ENCODE data around the gene MAGEA10. TPM values are rescaled to one million over a fixed set of nuclear protein-coding genes. Genes with fewer than 3 reads are reported as not detected.
A peak's percentile ranks its signal among the peaks of the same experiment; 100 is the strongest.

MAGEA10 gene
- total and polyA plus RNA-seq, 9 of the 15 experiments (the other 6 are each of a cell fraction or from before 2014, with no cell fraction given) = 0.06 to 0.45 (median 0.15) TPM; not detected in 4

DNA sequence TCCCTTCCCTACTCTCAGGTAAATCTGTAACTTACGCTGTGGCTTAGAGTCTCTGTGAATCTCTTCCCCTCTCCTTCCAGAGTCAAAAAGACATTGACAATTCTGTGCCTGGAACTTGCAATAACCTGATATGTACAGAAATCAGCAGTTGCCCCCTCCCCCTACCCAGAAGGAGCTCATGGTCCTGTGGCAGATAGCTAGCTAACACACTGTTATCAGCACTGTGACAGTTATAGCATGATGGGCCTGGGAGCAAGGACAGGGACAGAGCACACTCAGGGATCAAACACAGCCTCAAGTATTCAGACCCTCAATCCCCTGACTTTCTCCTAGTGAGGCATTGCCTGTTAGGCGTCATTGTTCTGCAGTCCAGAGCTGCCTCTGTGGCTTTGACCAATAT is 18.7 kb upstream of the MAGEA10 start (continued):
- TF ChIP-seq ZNF668 (CRISPR knock-in tag; IDR thresholded peaks at IDR 0.05) (no peak), EP400 (IDR thresholded peaks at IDR 0.05) (peak; percentile 39; the same call in 1 of the 2 replicates), KLF1 (tag; IDR thresholded peaks at IDR 0.05) (no peak), MTF1 (CRISPR knock-in tag; IDR thresholded peaks at IDR 0.05; ENCODE audit: borderline replicate concordance) (no peak), MYC (IDR thresholded peaks at IDR 0.05; ENCODE audit: low read depth, low read length) (peak; percentile 48; the same call in 1 of the 2 replicates), MYC (CRISPR knock-in tag; IDR thresholded peaks at IDR 0.05; ENCODE audit: borderline replicate concordance, low read depth) (no peak), CBFA2T3 (IDR thresholded peaks at IDR 0.05) (peak; percentile 90), GABPB1 (CRISPR knock-in tag; IDR thresholded peaks at IDR 0.05) (no peak), XRCC3 (IDR thresholded peaks at IDR 0.05) (no peak), NCOA2 (IDR thresholded peaks at IDR 0.05; ENCODE audit: partially characterized antibody in 2 of 2) (peak in 1 of 2 experiments; percentile 45), SMAD1 (IDR thresholded peaks at IDR 0.05; ENCODE audit: low read depth, low read length, partially characterized antibody) (no peak), MEF2D (tag; conservative IDR thresholded peaks at IDR 0.05; ENCODE audit: low read depth) (0 out of 2 replicates have a peak, but pooled peaks have one; percentile 41), ELF4 (CRISPR knock-in tag; IDR thresholded peaks at IDR 0.05) (no peak), SMARCA4 (IDR thresholded peaks at IDR 0.05) (peak; percentile 75), CC2D1A (IDR thresholded peaks at IDR 0.05) (no peak), JUND (IDR thresholded peaks at IDR 0.05; ENCODE audit: borderline replicate concordance, low read depth, low read length) (0 out of 2 replicates have a peak, but pooled peaks have one; percentile 18), JUND (tag; IDR thresholded peaks at IDR 0.05; ENCODE audit: borderline replicate concordance, low read depth, low read length) (peak; percentile 39; the same call in 1 of the 3 replicates), HMG20A (CRISPR knock-in tag; conservative IDR thresholded peaks at IDR 0.05) (no peak), SETDB1 (IDR thresholded peaks at IDR 0.05; ENCODE audit: low read length) (no peak)
- TF ChIP-seq, protein P1, sequence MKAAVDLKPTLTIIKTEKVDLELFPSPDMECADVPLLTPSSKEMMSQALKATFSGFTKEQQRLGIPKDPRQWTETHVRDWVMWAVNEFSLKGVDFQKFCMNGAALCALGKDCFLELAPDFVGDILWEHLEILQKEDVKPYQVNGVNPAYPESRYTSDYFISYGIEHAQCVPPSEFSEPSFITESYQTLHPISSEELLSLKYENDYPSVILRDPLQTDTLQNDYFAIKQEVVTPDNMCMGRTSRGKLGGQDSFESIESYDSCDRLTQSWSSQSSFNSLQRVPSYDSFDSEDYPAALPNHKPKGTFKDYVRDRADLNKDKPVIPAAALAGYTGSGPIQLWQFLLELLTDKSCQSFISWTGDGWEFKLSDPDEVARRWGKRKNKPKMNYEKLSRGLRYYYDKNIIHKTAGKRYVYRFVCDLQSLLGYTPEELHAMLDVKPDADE (conservative IDR thresholded peaks at IDR 0.05; ENCODE audit: control insufficient read depth, low read depth, low read length) = no peak
- TF ChIP-seq, protein P2, sequence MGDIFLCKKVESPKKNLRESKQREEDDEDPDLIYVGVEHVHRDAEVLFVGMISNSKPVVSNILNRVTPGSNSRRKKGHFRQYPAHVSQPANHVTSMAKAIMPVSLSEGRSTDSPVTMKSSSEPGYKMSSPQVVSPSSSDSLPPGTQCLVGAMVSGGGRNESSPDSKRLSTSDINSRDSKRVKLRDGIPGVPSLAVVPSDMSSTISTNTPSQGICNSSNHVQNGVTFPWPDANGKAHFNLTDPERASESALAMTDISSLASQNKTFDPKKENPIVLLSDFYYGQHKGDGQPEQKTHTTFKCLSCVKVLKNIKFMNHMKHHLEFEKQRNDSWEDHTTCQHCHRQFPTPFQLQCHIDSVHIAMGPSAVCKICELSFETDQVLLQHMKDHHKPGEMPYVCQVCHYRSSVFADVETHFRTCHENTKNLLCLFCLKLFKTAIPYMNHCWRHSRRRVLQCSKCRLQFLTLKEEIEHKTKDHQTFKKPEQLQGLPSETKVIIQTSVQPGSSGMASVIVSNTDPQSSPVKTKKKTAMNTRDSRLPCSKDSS (IDR thresholded peaks at IDR 0.05; ENCODE audit: low read depth, partially characterized antibody) = no peak
- TF ChIP-seq, protein P3, sequence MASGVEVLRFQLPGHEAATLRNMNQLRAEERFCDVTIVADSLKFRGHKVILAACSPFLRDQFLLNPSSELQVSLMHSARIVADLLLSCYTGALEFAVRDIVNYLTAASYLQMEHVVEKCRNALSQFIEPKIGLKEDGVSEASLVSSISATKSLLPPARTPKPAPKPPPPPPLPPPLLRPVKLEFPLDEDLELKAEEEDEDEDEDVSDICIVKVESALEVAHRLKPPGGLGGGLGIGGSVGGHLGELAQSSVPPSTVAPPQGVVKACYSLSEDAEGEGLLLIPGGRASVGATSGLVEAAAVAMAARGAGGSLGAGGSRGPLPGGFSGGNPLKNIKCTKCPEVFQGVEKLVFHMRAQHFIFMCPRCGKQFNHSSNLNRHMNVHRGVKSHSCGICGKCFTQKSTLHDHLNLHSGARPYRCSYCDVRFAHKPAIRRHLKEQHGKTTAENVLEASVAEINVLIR (CRISPR knock-in tag; IDR thresholded peaks at IDR 0.05) = no peak
- TF ChIP-seq, protein P4, sequence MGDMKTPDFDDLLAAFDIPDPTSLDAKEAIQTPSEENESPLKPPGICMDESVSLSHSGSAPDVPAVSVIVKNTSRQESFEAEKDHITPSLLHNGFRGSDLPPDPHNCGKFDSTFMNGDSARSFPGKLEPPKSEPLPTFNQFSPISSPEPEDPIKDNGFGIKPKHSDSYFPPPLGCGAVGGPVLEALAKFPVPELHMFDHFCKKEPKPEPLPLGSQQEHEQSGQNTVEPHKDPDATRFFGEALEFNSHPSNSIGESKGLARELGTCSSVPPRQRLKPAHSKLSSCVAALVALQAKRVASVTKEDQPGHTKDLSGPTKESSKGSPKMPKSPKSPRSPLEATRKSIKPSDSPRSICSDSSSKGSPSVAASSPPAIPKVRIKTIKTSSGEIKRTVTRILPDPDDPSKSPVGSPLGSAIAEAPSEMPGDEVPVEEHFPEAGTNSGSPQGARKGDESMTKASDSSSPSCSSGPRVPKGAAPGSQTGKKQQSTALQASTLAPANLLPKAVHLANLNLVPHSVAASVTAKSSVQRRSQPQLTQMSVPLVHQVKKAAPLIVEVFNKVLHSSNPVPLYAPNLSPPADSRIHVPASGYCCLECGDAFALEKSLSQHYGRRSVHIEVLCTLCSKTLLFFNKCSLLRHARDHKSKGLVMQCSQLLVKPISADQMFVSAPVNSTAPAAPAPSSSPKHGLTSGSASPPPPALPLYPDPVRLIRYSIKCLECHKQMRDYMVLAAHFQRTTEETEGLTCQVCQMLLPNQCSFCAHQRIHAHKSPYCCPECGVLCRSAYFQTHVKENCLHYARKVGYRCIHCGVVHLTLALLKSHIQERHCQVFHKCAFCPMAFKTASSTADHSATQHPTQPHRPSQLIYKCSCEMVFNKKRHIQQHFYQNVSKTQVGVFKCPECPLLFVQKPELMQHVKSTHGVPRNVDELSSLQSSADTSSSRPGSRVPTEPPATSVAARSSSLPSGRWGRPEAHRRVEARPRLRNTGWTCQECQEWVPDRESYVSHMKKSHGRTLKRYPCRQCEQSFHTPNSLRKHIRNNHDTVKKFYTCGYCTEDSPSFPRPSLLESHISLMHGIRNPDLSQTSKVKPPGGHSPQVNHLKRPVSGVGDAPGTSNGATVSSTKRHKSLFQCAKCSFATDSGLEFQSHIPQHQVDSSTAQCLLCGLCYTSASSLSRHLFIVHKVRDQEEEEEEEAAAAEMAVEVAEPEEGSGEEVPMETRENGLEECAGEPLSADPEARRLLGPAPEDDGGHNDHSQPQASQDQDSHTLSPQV (IDR thresholded peaks at IDR 0.05) = peak; percentile 88
